NCI-H2171 treated with DMSO at 0.1 percent for 48 hours (cell line): ENCODE data around the gene MINDY4.

Source experiments
- DNase-seq: peaks from one replicate; lab custom pipeline; 2025; lab: John Stamatoyannopoulos, UW

The MINDY4 gene

DNA sequence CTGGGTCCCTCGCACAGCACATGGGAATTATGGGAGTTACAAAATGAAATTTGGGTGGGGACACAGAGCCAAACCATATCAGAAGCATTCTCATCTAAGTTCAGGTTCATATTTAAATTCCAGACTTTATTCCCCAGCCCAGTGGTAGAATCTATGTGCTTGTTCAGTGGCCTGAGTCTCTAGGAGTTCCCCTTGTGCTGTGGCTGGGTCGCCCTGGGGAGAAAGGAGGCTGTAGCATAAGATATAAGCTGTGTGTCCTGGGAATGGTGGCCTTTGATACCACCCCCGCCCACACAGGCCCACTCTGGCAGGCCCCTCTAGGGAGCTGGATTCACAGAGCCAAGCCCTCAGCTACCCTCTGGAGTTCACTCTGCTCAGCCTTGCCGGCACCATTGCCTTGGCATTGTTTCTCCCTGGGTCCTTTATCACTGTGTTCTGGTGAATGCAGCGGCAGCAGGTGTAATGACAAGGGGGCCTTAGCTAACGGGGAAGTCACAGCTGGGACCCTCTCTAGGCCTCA lies 64.2 kb downstream of the MINDY4 start:
- DNase-seq = no peak

DNA sequence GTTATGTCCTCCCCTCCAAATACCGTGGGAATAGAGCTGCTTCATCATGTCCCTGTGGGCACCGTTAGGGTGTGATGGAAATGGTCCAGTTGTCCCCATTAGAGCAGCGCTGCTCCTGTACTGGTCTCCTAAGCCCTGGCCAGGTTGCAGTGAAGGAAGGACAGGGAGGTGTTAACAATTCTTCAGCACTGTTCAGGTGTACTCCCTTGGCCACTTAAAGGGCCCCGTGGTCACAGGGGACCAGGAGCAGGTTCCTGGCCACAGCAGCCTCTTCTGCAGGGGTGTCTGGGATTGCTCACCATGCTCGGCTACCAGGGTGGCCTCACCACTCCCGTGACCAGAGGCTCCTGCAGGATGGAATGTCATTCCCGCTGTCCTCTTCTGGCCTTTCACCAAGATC lies 65.8 kb downstream of the MINDY4 start:
- DNase-seq = no peak

DNA sequence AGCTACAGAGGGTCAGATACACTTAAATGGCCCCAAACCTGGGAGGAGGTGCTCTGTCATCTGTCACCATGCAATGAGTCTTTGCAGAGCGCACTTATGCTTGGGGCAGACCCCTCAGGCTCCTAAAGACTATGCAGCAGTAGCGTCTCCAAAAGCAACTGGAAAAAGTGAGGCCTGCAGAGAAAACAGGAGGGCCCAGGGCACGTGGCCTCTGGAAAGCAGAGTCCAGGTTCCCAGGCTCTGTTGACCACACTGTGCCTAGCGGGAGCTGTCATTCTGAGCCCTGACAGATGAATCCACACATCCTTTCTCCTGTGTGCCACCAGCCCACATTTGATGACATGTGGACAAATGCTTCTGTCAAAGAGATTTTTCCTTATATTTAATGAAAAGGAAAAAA lies 66.4 kb downstream of the MINDY4 start:
- DNase-seq = no peak

DNA sequence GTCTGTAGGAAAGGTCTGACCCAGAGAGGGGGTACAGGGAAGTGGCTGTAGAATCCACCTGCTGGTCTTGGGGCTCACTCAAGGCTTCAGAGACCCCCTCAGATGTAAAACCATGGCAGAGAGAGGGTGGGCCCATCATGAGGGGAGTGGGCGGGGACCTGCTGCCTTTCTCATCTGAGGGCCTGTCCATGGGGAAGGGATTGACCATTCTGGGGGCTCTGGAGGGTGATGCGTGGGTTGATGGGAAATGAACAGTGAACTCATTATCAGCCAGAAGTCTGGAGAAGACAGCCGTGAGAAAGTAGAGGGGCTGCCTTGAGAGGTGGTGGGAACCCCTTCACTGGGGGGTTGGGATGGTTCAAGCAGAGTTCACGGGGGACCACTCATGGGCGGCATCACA lies 66.8 kb downstream of the MINDY4 start:
- no peak for DNase-seq

DNA sequence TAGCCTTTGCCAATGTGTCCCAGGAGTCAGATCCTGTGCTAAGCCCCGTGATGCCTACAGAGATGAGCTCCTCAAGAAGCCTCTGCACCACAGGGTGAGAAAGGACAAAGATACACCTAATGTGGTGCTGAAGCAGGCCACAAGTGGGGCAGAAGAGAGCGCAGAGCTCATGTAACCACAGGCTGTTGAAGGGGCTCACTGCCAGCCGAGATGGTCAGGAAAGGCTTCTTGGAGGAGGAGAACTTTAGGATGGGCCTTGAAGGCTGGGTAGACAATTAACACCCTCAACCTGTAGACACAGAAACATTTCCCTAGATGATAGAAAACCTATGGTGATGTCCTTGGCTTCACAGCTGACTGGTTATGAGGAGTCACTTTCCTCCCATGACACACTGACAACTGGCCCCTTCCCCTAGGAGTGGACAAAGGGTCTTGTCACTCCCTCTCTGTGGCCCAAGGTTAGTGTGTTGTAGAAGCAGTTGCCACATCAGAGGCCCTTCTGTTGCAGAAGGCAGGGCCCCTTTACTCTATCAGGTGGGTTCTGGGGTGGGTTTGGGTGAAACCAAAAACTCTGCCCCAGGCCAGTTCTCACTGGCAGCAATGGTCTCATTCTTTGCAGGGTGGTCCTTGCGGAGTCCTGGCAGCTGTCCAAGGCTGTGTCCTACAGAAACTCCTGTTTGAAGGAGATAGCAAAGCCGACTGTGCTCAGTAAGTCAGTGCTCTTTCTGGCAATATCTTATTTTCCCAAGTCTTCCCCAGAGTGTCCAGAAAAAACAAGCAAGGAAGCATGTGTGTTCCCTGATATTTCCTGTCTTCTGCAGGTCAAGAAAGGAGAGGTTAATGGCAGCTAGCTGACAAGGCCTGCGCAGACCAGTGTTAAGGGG lies 69.2 kb downstream of the MINDY4 start:
- DNase-seq = no peak

DNA sequence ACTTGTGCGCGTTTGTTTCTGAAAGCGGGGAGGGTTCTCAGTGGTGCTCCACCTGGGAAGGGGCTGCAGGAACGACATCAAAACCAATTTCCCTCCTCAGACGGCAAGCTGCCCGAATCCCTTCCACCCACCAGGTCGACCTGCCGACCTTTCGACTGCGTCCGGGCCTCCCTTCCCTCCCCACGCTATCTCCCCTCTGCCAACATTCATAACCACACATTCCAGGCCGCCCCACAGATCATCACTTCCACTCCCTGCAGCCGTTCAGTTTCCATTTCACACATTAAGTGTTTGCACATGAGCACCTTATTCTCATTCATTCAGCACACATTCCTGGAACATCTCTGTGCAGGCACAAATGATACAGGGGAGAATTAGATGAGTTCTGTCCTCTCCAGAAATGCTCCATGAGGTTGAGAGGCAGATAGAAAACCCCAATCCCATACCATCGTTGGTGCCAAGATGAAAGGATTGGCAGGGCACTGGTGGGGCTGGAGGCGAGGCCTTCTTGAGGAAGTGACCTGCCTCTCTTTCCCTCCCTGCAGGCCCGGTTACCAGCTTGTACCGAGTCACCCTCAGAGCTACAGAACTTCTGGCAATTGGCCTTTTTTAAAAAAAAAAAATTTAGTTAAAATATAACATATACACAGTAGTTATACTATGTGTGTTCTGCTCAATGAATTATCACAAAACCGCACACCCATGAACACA lies 70.0 kb downstream of the MINDY4 start:
- no peak for DNase-seq

DNA sequence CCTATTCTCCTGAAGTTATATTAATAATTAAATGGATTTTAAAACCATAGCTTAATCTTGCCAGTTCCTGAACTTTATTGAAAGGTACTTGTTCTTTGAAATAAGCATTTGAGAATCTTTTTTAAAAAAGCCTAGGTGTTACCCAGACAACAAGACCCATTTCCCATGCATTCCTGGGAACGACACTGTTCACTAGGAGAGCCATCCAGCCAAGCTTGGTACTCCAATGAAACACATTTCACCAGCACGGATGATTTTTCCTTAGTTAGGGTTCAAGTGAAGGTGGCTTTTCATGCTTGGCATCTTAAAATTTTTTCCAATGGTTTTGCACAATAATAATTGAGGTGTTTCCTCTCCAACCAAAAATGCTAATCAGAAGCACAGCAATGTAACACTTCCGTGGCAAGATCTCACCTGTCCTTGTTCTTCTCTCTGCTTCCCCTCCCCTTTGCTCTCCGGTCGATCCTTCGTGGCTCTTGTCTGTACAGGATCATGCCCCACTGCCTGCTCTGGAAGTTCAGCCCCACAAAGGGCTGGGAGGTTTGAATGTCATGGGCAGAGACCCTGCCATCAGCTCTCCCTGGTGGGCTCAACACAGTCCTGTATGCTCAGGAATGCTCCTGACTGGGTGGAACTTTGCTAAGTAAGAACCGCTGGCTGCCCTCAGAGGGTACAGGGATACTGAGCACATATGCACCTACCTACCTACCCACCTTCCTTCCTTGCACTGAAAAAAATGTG lies 70.8 kb downstream of the MINDY4 start:
- DNase-seq = no peak

DNA sequence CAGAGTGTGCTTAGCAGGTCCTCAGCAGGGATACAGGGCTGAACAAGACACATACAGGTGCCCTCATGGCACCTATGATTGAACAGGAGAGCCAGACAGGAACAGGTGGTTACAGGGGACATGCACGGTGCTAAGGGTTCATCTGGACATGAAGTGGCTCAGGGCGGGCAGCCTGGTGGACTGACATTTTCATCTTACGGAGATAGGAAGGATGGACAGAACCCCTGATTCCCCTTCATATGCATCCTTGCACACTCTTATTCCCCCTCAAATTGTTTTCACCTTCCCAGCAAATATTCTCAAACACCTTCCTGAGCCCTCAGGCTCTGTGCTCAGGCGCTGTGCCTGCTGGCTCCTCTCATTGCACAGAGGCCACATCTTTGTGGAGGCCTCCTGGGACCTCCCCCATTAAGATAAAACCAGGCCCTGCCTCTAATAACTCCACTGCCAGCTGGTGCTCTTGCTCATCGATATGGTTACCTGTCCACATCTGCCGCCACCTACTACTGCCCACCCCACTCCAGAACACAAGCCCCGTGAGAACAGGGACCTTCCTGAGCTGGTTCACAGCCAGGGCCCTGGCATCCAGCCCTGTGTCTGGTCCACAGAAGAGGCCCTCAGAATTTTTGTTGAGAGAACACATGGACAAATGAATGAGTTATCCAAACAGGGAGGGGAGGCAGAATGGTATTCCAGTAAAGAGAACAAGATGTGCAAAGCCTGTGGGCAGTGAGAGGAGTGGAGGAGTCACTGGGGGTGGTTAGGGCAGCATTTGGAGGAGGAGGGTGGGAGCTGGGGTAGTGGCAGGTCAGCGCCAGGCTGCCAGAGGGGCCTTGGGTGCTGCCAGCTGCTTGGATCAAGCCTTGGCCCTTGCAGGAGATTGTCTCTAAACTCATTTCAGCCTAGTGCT lies 71.6 kb downstream of the MINDY4 start:
- DNase-seq = peak; percentile 76

DNA sequence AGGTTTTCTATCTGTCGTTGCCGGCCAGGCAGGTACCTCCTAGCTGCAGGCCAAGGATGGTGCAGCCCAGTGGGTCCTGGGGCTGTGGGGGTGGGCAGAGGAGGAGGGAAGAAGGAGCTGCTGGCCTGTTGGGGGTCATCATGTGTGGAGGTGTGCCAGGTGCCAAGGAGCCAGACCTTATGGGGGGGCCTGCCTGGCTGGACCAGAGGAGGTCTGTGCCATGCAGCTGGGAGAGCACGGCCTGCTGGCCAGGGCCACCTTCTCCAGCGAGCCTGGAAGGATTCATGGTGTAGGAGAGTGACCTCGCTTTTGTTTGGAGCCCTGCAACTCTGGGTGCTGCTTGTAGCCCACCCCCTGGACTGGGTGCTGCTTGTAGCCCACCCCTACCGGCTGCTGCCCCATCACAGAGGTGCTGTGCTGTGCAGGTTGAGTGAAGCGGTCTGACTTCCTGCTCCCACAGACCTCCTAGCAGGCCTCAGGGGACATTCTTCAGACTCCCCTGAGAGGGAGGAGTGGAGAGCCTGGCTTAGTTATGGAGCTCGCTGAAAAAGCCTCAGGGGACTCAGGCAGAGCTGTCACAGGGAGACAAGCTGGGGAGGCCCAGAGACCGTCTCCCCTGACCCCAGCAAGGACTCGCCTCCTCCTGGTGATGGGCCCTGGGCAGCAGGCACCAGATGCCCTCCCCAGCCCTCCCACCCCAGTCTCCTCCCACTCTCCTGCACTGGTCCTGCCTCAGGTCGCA lies 72.7 kb downstream of the MINDY4 start:
- DNase-seq = no peak

DNA sequence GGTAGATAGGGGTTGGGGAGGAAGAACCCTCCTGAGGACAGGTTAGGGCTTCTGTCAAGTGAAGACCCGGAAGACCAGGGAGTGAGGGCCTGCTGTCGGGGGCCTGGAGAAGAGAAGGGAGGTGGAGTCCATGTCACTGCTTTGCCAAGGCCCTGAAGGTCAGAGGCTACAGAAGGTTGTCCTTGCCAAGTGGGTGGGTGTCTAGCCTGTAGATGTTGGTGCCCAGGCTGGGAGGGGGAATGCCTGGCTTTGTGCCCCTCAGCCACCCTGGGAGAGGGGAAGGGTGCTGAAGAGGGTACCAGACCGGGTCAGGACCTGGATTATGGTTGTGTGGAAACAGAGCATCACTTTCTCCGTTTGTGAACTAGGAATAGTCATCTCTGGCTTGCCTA lies 73.3 kb downstream of the MINDY4 start:
- no peak for DNase-seq

DNA sequence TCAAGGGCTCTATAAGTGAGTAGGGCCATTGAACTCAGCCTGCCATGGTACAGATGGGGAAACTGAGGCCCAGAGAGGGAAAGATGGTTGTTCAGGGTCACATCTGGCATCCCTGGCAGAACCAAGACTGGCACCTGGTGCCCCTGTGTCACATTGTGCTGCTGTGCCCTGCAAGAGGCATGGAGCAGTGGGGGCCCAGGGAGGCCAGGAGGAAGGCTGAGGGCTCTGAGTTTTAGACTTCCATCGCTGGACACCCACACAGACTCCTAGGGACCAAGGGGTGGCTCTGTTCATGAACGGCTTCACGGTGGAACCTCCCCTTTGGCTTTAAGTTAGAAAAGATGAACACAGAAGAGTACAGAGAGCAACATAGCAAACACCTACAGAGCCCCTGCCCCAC lies 73.7 kb downstream of the MINDY4 start:
- no peak for DNase-seq

DNA sequence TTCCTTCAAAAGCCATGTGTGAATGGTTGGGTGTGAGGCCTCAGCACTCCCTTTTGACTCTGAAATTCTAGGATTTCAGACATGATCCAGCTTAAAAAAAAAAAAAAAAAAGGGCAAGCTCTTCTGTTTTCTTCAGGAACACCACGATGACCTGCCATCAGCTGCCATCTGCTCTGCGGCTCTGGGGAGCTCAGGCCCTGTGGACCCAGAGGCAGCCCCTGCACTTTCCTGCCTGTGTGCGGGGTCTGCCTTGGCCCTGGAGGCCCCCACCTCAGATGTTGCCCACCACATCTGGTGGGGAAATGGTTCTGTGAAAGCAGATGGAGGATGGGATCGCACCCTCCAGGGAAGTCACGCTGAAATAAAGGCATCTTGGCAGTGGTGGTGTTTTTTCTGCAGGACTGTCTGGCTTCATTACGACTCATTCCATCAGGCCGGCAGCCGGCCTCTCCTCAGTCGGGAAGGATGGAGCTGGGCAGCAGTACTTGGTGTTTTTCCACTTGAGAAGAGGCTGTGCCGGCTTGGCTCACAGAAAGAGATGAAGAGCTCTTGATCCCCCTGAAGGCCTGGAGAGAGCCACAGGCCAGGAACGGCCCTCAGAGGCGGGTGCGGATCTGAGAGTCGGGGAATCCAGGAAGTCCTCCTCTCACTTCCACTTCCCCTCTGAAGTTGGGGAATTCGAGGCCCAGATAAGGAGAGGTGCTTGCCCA lies 74.4 kb downstream of the MINDY4 start:
- DNase-seq = peak; percentile 23

DNA sequence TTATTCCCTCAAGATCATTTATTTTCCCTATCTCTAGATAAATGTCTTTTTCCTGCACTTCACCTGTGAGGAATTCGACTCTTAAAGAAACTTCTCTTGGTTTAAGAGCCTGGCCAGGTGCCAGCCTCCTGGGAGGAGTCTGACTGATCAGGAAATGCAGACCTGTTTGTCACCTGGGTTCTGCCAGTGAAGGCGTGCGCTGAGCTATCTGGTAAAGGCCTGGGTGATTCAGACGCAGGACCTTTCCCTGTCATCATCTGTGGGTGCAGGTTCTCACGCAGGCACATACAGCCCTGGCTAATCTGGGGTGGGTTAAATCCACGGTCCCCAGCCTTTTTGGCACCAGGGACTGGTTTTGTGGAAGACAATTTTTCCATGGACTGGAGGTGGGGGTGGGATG lies 75.2 kb downstream of the MINDY4 start:
- DNase-seq = peak; percentile 13

DNA sequence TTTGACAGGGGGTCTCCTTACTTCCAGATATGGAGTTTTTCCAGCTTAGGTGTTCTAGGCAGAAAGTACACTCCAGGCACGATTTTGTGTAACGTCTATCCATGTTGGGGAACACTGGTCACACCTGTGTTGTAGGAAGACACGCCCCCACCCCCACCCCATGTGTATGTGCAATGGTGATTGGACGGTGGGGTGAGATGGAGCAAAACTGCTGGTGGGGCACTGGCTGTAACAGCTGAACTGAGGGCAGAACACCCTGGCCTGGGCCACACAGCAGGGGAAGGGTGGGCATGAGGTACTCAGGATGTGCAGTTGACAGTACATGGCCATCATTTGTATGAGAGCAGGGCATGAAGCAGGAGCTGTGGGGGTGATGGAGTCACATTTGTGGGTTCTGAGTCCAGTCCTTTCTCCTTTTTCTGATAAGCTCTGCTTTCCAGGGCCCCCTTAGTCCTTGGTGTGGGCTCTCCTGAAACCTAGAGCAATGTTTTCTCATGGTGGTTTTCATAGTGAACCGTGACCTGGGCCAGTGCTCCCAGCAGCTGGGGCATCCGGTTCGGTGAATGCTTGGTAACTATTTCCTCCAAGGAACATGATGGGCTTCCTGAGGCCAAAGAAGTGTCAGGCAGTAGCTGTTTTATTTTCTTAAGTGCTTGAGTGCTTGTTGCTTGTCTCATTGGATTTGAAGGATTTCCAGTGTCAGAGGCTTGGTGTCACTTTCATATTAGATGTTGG lies 77.1 kb downstream of the MINDY4 start:
- no peak for DNase-seq

DNA sequence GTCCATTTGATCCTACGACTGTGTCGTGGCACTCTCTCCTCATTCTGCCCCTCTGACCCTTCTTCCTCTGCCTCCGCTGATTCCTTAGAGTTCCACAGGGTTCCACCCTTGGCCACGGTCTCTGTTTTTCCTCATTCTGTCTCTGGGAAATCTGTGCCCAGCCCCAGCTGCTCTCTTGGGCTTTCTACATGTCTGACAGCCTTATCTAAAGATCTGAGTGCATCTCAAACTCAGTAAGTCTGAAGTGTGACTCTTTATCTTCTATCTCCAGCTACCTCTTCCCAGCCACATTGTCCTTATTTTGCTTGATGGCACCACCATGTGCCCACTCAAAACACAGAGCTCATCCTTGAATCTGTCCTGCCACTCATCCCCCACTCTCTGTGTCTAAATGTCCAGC lies 78.3 kb downstream of the MINDY4 start:
- DNase-seq = no peak

DNA sequence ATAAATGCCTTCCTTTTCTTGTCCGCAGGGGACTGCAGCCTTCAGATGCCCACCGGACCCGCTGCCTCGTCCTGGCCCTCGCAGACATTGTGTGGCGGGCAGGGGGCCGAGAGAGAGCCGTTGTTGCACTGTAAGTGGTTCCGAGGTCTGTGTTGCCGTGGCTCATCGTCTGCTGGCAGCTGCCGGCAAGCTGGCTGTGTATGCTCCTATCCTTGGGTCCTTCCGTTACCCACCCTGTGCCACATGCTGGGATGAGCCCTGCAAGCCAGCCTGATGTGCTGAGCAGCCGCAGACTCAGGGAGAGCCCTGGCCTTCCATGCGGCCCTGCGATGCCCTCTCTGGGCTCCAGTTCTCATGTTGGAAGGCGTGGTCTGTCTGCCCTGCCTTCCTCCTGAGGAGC lies 79.2 kb downstream of the MINDY4 start:
- DNase-seq = no peak

DNA sequence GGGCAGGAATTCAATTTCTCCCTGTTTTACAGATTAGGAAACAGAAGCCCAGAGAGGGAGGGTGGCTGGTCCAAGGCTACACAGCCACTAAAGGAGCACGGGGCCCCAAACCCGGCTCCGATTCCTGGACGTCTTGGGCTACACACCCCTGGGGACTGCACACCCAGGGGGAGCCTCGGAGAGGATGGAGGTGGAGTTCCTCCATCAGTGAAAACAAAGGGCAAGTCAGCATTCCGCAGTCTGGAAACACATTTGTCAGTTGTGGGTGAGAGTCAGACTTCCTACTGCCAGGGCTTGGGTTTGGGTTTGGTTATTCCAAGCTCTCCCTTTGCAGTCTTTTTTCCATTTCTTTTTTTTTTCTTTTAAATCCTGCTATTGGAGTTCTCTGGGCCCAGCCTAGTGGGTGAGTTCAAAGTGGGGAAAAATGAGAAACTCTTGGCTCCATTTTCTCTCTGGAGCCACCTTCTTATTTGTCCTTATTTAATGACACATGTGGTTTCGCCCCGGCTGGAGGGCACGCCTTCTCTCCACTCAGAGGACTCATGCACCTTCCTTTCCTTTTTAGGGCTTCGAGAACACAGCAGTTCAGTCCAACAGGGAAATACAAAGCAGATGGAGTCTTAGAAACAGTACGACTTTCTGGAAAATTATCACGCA lies 80.6 kb downstream of the MINDY4 start:
- DNase-seq = no peak

DNA sequence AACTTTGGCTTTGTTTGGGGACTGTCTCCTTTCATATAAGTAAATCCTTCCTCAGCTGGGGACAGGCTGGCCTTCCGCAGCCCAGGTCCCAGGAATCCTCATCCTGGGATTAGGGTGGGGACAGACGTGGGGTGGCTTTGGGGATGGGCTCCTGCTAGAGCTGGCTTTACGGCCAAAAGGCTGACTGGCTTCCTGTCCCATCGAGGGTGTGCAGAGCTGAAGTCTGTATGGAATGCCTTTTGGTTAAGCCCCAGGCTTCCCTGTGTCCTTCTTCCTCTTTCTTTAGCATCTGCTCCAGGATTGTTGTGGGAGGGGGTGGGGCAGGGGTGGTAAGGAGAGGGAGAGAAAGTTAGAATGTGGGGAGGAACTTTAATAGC lies 81.1 kb downstream of the MINDY4 start:
- DNase-seq = no peak

DNA sequence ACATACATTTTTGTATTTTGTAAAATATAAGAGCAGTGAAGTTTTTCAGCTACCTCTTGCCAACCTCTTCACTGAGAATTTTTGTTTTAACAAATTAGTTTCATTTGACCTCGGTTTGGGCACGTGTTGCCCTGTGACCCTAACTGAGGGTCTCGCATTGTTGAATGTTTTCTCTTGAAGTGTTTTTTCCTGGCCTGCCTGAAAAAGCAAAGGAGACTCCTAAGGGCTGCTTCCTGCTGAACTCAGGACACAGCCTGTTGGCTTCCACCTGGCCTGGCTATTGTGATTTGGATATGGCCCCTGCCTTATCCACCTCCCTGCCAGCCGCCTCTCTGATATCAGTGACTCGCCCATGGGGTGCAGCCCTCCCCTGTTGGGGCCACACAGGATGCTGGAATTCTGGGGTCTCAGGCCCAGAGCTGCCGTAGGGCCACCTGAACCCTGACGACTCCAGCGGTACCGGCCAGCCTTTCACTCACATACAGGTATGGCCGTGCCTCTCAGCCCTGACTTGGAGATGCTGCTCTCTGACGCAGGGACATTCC lies 81.6 kb downstream of the MINDY4 start:
- DNase-seq = no peak
